ENCODE results near the gene CATSPERZ.
"Not testable (repeated sequence)": the region's sequence is repeated elsewhere in the genome, so short reads cannot be mapped to it uniquely, and the experiment has no call there.

CATSPERZ gene

DNA sequence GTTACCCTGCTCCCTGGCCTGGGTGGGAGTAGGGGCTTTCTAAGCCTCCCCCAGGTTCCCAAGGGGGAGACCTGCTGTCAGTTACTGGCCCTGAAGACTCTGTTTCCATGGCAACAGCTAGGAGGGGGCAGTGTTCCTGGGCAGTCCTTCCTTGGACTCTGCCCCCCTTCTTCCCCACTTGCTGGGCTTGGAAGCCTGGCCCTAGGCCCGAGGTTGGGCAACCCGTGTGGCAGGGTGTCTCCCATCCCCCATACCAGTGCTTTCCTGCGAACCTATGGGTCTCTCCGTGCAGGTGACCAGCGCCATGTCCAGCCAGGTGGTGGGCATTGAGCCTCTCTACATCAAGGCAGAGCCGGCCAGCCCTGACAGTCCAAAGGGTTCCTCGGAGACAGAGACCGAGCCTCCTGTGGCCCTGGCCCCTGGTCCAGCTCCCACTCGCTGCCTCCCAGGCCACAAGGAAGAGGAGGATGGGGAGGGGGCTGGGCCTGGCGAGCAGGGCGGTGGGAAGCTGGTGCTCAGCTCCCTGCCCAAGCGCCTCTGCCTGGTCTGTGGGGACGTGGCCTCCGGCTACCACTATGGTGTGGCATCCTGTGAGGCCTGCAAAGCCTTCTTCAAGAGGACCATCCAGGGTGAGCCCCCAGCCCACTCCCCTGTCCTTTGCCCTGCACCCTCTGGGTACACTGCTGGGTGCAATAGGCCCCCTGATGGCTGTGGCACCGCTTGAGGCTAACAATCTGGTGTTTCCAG, 6.9 kb downstream of the CATSPERZ start:
- Histone ChIP-seq H3K36me3 (replicated peaks) (no peaks in the 10 kb centered on the region), H3K27me3 (ENCODE audit: low read depth) (no peaks in the 10 kb centered on the region), H3K9me3 (no peaks in the 10 kb centered on the region), H3K4me3 (peak overlapping the region; percentile 67), H3K4me1 (peaks cover 8% of the 10 kb centered on the region; the same call in 1 of the 2 replicates)
- no peak for DNase-seq (ENCODE audit: low spot score in 2 of 2)
- in situ Hi-C loops (cut with MboI; ENCODE audit: low sequenced_read_pairs) = no loop called here

GRCh38 chr11:64307795-64308194, 7.6 kb downstream of the CATSPERZ start:
- H3K36me3 ChIP-seq (replicated peaks); H3K9me3 ChIP-seq; DNase-seq (ENCODE audit: low spot score in 2 of 2); in situ Hi-C loops (cut with MboI; ENCODE audit: low sequenced_read_pairs); H3K4me1 ChIP-seq; H3K27me3 ChIP-seq (ENCODE audit: low read depth); H3K4me3 ChIP-seq: not testable (repeated sequence)

- Histone ChIP-seq H3K27me3 (ENCODE audit: low read depth) (no peaks in the 10 kb centered on the region), H3K36me3 (replicated peaks) (peaks cover 37% of the 10 kb centered on the region), H3K9me3 (no peaks in the 10 kb centered on the region), H3K4me1 (peaks cover 5% of the 10 kb centered on the region; the same call in 1 of the 2 replicates), H3K4me3 (no peak overlapping the region)
- in situ Hi-C loops (cut with MboI; ENCODE audit: low sequenced_read_pairs) = no loop called here
- DNase-seq (ENCODE audit: low spot score in 2 of 2) = no peak
Observed at GRCh38 chr11:64312947-64313346, 12.8 kb downstream of the CATSPERZ start.

- in situ Hi-C loops (cut with MboI; ENCODE audit: low sequenced_read_pairs) = no loop called here
- H3K9me3 ChIP-seq = no peaks in the 10 kb centered on the region
- H3K4me3 ChIP-seq = no peak overlapping the region
- H3K36me3 ChIP-seq (replicated peaks) = peaks cover 37% of the 10 kb centered on the region
- peaks cover 5% of the 10 kb centered on the region; the same call in 1 of the 2 replicates for H3K4me1 ChIP-seq
- H3K27me3 ChIP-seq (ENCODE audit: low read depth) = no peaks in the 10 kb centered on the region
- DNase-seq (ENCODE audit: low spot score in 2 of 2) = no peak
Observed at GRCh38 chr11:64313491-64314145, 13.5 kb downstream of the CATSPERZ start.

DNA sequence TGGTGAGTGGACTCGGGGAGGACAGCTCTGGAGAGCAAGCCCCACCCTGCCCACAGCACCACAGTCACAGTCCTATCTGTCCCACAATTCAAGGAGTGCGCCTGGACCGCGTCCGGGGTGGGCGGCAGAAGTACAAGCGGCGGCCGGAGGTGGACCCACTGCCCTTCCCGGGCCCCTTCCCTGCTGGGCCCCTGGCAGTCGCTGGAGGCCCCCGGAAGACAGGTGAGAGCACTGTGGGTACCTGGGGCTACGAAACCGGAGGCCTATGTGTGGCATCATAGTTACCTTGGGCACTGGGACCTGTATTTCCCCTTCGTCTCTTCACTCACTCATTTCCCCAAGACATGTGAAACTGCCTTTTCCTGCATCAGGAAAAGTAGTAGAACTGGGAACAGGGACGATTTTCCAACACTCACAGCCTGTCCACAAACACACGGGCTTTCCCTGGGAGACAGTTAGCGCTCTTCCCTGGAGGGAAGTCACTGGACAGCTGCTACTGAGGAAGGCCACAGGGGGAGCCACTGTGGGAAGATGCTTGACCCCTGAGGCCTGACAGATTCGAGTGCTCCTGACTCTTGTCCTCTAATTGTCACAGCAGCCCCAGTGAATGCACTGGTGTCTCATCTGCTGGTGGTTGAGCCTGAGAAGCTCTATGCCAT, 14.1 kb downstream of the CATSPERZ start:
- DNase-seq (ENCODE audit: low spot score in 2 of 2) = no peak
- in situ Hi-C loops (cut with MboI; ENCODE audit: low sequenced_read_pairs) = no loop called here

DNA sequence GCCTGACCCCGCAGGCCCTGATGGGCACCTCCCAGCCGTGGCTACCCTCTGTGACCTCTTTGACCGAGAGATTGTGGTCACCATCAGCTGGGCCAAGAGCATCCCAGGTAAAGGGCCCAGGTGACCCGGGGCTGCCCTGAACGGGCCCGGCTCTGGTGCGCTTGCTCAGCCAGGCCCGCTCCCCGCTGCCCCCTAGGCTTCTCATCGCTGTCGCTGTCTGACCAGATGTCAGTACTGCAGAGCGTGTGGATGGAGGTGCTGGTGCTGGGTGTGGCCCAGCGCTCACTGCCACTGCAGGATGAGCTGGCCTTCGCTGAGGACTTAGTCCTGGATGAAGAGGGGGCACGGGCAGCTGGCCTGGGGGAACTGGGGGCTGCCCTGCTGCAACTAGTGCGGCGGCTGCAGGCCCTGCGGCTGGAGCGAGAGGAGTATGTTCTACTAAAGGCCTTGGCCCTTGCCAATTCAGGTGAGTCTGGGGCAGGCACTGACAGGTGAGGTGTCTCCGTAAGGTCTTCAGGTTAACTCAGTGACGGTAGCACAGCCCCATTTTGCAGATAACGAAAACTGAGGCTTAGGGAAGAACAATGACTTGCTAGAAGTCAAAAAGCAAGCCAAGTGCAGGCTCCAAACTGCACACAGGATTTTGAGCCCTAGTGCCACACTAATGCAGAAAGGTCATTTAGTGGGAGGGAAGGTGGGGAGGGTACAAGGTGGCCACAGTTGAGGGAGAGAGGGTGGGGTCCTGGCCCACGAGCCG, 14.8 kb downstream of the CATSPERZ start:
- Histone ChIP-seq H3K4me1 (peaks cover 13% of the 10 kb centered on the region), H3K36me3 (replicated peaks) (peaks cover 45% of the 10 kb centered on the region), H3K27me3 (ENCODE audit: low read depth) (no peaks in the 10 kb centered on the region), H3K9me3 (no peaks in the 10 kb centered on the region), H3K4me3 (no peak overlapping the region)
- no peak for DNase-seq (ENCODE audit: low spot score in 2 of 2)
- in situ Hi-C loops (cut with MboI; ENCODE audit: low sequenced_read_pairs) = no loop called here

More for the DNA sequence above, 14.1 kb downstream of the CATSPERZ start:
- Histone ChIP-seq H3K4me1 (peaks cover 10% of the 10 kb centered on the region), H3K36me3 (replicated peaks) (peaks cover 40% of the 10 kb centered on the region), H3K4me3 (no peak overlapping the region), H3K9me3 (no peaks in the 10 kb centered on the region), H3K27me3 (ENCODE audit: low read depth) (no peaks in the 10 kb centered on the region)

- H3K27me3 ChIP-seq (ENCODE audit: low read depth); DNase-seq (ENCODE audit: low spot score in 2 of 2); in situ Hi-C loops (cut with MboI; ENCODE audit: low sequenced_read_pairs); H3K9me3 ChIP-seq: not testable (repeated sequence)
- Histone ChIP-seq H3K4me3 (peak overlapping the region; percentile 91), H3K36me3 (replicated peaks) (peaks cover 49% of the 10 kb centered on the region), H3K4me1 (peaks cover 13% of the 10 kb centered on the region)
Observed at GRCh38 chr11:64315667-64316526, 15.7 kb downstream of the CATSPERZ start.

GRCh38 chr11:64316672-64317324, 16.6 kb downstream of the CATSPERZ start:
- peaks cover 13% of the 10 kb centered on the region for H3K4me1 ChIP-seq
- H3K27me3 ChIP-seq (ENCODE audit: low read depth) = no peaks in the 10 kb centered on the region
- peak; percentile 23 to 50 for DNase-seq (ENCODE audit: low spot score in 2 of 2)
- no peaks in the 10 kb centered on the region for H3K9me3 ChIP-seq
- in situ Hi-C loops (cut with MboI; ENCODE audit: low sequenced_read_pairs) = no loop called here
- H3K36me3 ChIP-seq (replicated peaks) = peaks cover 53% of the 10 kb centered on the region
- peak overlapping the region; percentile 91 for H3K4me3 ChIP-seq

DNA sequence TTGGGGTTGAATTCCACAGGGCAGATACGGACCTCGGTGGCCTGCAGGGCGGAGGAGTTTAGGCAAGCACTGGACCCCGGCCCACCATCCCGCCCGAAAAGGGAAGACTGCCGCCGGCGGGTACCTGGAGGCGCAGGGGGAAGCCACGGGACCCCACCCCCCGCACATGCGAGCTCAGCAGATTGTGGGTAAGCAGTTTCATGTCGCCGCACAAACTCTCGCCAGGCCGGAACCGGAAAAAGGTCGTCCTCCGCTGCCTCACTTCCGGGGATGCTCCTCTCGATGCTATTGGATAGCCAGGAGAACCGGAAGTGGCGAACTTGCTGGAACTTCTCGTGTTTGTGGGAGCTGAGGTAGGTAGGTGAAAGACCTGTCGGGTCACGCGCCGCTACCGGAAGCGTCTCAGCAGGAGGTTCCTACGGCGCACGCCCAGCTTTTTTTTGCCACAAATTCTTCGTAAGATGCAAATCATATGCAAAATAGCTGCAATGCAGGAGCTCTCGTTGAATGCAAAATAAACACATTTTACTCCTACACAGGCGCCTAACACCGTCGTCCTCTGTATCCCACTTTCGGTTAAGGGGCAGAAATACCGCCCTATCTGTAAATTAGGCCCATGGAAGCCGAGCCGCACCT, 17.3 kb downstream of the CATSPERZ start, which contains the start of gene TRMT112:
TSS of gene TRMT112 (minus strand) at position 235 of the 636 bp plus-strand sequence. CDS start at position 202, 33 bp downstream.
- H3K36me3 ChIP-seq (replicated peaks) = peaks cover 56% of the 10 kb centered on the region

GRCh38 chr11:64317961-64318765, 18.0 kb downstream of the CATSPERZ start, which contains the start of gene PRDX5:
Gene PRDX5 (plus strand): TSS chr11:64318121. CDS start chr11:64318216, 95 bp downstream.
- Histone ChIP-seq H3K4me1 (peaks cover 13% of the 10 kb centered on the region), H3K36me3 (replicated peaks) (peaks cover 59% of the 10 kb centered on the region)

More for the DNA sequence above, 17.3 kb downstream of the CATSPERZ start, which contains the start of gene TRMT112:
- peak within 1 kb of the TSS; percentile 91 for H3K4me3 ChIP-seq
- no peaks in the 10 kb centered on the region for H3K27me3 ChIP-seq (ENCODE audit: low read depth)
- in situ Hi-C loops (cut with MboI; ENCODE audit: low sequenced_read_pairs) = no loop called here
- DNase-seq (ENCODE audit: low spot score in 2 of 2) = peak; percentile 98
- H3K9me3 ChIP-seq = no peaks in the 10 kb centered on the region
- H3K4me1 ChIP-seq = peaks cover 13% of the 10 kb centered on the region

More at GRCh38 chr11:64317961-64318765, 18.0 kb downstream of the CATSPERZ start, which contains the start of gene PRDX5:
- Histone ChIP-seq H3K27me3 (ENCODE audit: low read depth) (no peaks in the 10 kb centered on the region), H3K4me3 (peak within 1 kb of the TSS; percentile 91), H3K9me3 (no peaks in the 10 kb centered on the region)
- peak; percentile 94 to 97 for DNase-seq (ENCODE audit: low spot score in 2 of 2)
- in situ Hi-C loops (cut with MboI; ENCODE audit: low sequenced_read_pairs) = no loop called here
